GM12878 (cell line): ENCODE measurements around the gene DYNC2H1. TPM values are rescaled to one million over a fixed set of nuclear protein-coding genes. Genes with fewer than 3 reads are reported as not detected.

ENCODE experiments used
- ATAC-seq: fragments of 200-7000 bp; cut with Tn5 transposase; 3 replicates; pipeline ENCODE4 v1.9.1; 2020; ENCODE audit warnings: mild to moderate bottlenecking, moderate library complexity
- BruUV-seq: library from RNA; stranded (reverse); fragments of 400-500 nt; replicated peaks from 2 replicates; lab custom pipeline; 2021; lab: Mats Ljungman, UMichigan
- CTCF ChIA-PET: fragments of 300-600 bp; sonication (Branson Sonifier 250); formaldehyde crosslinking; extraction: SDS; loops from one replicate; lab custom pipeline; 2021; ENCODE audit warnings: inconsistent platforms; lab: Yijun Ruan, JAX
- POLR2A ChIA-PET: fragments of 350-600 bp; formaldehyde crosslinking; extraction: SDS; loops from one replicate; lab custom pipeline; 2021; ENCODE audit warnings: inconsistent platforms; lab: Charles Lee
- RAD21 ChIA-PET: fragments of 300-600 bp; sonication (Branson Sonifier 250); formaldehyde crosslinking; loops from one replicate; lab custom pipeline; 2023; ENCODE audit warnings: antibody characterized with exemption; ENCODE audit not compliant: unreplicated experiment; lab: Charles Lee
- SMC1A ChIA-PET: fragments of 300-600 bp; sonication (Branson Sonifier 250); formaldehyde crosslinking; loops from one replicate; lab custom pipeline; 2023; ENCODE audit not compliant: unreplicated experiment, uncharacterized antibody; lab: Charles Lee
- DNase-seq: peaks from one replicate; pipeline ENCODE4 v3.0.0-alpha.2; 2011; ENCODE audit warnings: low read depth, low spot score
- FAIRE-seq: peaks from 3 replicates; lab custom pipeline; 2011; peaks lifted over from hg19 to GRCh38; lab: Jason Lieb, UNC
- H2AFZ ChIP-seq: 2 replicates; pipeline ENCODE4 v1.6.0; 2011; ENCODE audit warnings: low read depth, low read length, control low read depth; ENCODE audit not compliant: control insufficient read depth
- H3K27ac ChIP-seq: 2 replicates; pipeline ENCODE4 v1.5.1; 2011; ENCODE audit warnings: control low read depth; ENCODE audit not compliant: control insufficient read depth, insufficient read depth
- H3K27me3 ChIP-seq, 2 experiments: replicated peaks in 1 of 2; 2 replicates each; pipeline versions ENCODE4 v1.6.0 to v1.6.1; 2011; ENCODE audit warnings: low read length in 1 of 2; ENCODE audit not compliant: control insufficient read depth in 2 of 2, insufficient read depth in 2 of 2
- H3K36me3 ChIP-seq, 2 experiments: 2 replicates each; pipeline ENCODE4 v1.5.1; 2011; ENCODE audit warnings: low read length in 1 of 2; ENCODE audit not compliant: control insufficient read depth in 2 of 2, insufficient read depth in 2 of 2
- H3K4me1 ChIP-seq: 2 replicates; pipeline ENCODE4 v1.6.1; 2011; ENCODE audit warnings: mild to moderate bottlenecking, low read length, moderate library complexity, mixed read lengths; ENCODE audit not compliant: control insufficient read depth, insufficient read depth
- H3K4me2 ChIP-seq: 2 replicates; pipeline ENCODE4 v1.6.0; 2011; ENCODE audit warnings: control low read depth; ENCODE audit not compliant: control insufficient read depth, insufficient read depth
- H3K4me3 ChIP-seq: fragments of 200-600 bp; sonication (generic); 2 replicates; pipeline ENCODE4 v1.5.1; 2016
- H3K79me2 ChIP-seq: 2 replicates; pipeline ENCODE4 v1.6.0; 2011; ENCODE audit warnings: low read length; ENCODE audit not compliant: control insufficient read depth, insufficient read depth
- H3K9ac ChIP-seq: 2 replicates; pipeline ENCODE4 v1.8.0; 2011; ENCODE audit warnings: low read length, control low read depth, mixed read lengths; ENCODE audit not compliant: control insufficient read depth, insufficient read depth
- H3K9me3 ChIP-seq: replicated peaks from 3 replicates; pipeline ENCODE4 v1.5.1; 2011; ENCODE audit warnings: mild to moderate bottlenecking, low read length; ENCODE audit not compliant: control insufficient read depth, insufficient read depth
- H4K20me1 ChIP-seq: 2 replicates; pipeline ENCODE4 v1.6.0; 2011; ENCODE audit not compliant: control insufficient read depth, insufficient read depth
- BCL11A ChIP-seq: IDR thresholded peaks from 2 replicates; pipeline ENCODE4 v1.6.1; 2011; ENCODE audit warnings: low read depth, low read length
- CREB1 ChIP-seq: IDR thresholded peaks from 2 replicates; pipeline ENCODE4 v1.6.1; 2012; ENCODE audit warnings: low read depth, mild to moderate bottlenecking, inconsistent platforms
- ESRRA ChIP-seq: IDR thresholded peaks from 2 replicates; pipeline ENCODE4 v1.6.1; 2012; ENCODE audit warnings: mild to moderate bottlenecking, low read length, improper control_type of control experiment
- HDAC2 ChIP-seq: fragments of 200-600 bp; sonication (generic); IDR thresholded peaks from 2 replicates; pipeline ENCODE4 v1.6.1; 2017
- WGBS: methylation state at CpG from one replicate; pipeline ENCODE4 v1.1.6; 2016; ENCODE audit warnings: low lambda C conversion rate; ENCODE audit not compliant: insufficient replicate concordance, insufficient coverage; ENCODE audit errors: missing lambda C conversion rate; 5-methylcytosine and 5-hydroxymethylcytosine counted together
- in situ Hi-C: fragments of 300-500 bp; cut with MboI; formaldehyde crosslinking; loops from 9 replicates; pipeline ENCODE4 v1.14.3; 2018; ENCODE audit warnings: mixed read lengths
- intact Hi-C: fragments of 100-400 bp; cut with micrococcal nuclease; formaldehyde crosslinking; loops from one replicate; pipeline ENCODE4 v1.14.2; 2022; ENCODE audit not compliant: unreplicated experiment
- polyA plus RNA-seq, 11 experiments: library from polyadenylated mRNA; depleted of rRNA in 4 of 11; unstranded in 6 of 11; stranded (reverse) in 5 of 11; fragments of >200 nt; fragmentation: Nextera tagmentation in 4 of 11; fragmentation: Illumina TruSeq in 1 of 11; extraction: Ambion mirVana in 4 of 11; extraction: Trizol in 1 of 11; gene quantifications; 1 replicate in 1 of 11; 2 replicates in 10 of 11; pipeline versions ENCODE4 v1.2.1 to v1.2.3, GENCODE V29; 2011 to 2016; ENCODE audit warnings: inconsistent platforms in 2 of 11, missing spikeins in 2 of 11, low read depth in 1 of 11
- total RNA-seq, 4 experiments: library from RNA; depleted of rRNA in 3 of 4; stranded (reverse); fragments of >200 nt in 3 of 4; fragmentation: Illumina TruSeq in 1 of 4; extraction: Trizol in 1 of 4; gene quantifications; 2 replicates each; pipeline versions ENCODE4 v1.2.1 to v1.2.3, GENCODE V29; 2013 to 2021
- TF ChIP-seq, protein P1 (sequence below): IDR thresholded peaks from 2 replicates; pipeline ENCODE4 v1.6.1; 2011; ENCODE audit warnings: mild to moderate bottlenecking, low read depth, low read length, moderate library complexity; ENCODE audit not compliant: insufficient replicate concordance
- TF ChIP-seq, protein P2 (sequence below): IDR thresholded peaks from 2 replicates; pipeline ENCODE4 v1.6.1; 2011; ENCODE audit warnings: borderline replicate concordance, low read depth, mild to moderate bottlenecking, moderate library complexity, low read length; ENCODE audit not compliant: insufficient read depth, poor library complexity, severe bottlenecking
- TF ChIP-seq, protein P3 (sequence below): IDR thresholded peaks from 2 replicates; pipeline ENCODE4 v1.6.1; 2012; ENCODE audit warnings: mild to moderate bottlenecking, low read depth, low read length

The DYNC2H1 gene
- total and polyA plus RNA-seq, 10 of the 15 experiments (the other 5 are each of a cell fraction or from before 2014, with no cell fraction given) = 0.12 to 3.9 (median 0.23) TPM; not detected in 2

DNA sequence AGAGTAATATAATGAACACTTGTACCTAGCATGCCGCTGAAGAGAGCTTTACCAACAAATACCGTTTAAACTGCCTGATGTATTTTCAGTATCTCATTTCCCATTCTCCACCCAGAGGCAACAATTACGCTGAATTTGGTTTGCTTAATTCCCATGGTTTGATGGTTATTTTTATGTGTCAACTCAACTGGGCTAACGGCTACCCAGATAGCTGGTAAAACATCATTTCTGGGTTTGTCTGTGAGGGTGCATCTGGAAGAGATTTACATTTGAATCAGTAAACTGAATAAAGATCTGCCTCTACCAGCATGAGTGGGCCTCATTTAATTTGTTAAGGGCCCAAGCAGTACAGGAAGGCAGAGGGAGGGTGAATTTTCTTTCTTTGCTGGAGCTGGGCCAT, 377.9 kb downstream of the DYNC2H1 start:
- no peak for TF ChIP-seq ESRRA
- TF ChIP-seq, protein P1, sequence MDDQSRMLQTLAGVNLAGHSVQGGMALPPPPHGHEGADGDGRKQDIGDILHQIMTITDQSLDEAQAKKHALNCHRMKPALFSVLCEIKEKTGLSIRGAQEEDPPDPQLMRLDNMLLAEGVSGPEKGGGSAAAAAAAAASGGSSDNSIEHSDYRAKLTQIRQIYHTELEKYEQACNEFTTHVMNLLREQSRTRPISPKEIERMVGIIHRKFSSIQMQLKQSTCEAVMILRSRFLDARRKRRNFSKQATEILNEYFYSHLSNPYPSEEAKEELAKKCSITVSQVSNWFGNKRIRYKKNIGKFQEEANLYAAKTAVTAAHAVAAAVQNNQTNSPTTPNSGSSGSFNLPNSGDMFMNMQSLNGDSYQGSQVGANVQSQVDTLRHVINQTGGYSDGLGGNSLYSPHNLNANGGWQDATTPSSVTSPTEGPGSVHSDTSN = no peak
- SMC1A ChIA-PET = interaction anchor here (1.3 kb wide), 1 partner anchor 13 kb away, joined by 4 read pairs; no protein-coding TSS in a partner anchor
- no TSS peak for BruUV-seq

DNA sequence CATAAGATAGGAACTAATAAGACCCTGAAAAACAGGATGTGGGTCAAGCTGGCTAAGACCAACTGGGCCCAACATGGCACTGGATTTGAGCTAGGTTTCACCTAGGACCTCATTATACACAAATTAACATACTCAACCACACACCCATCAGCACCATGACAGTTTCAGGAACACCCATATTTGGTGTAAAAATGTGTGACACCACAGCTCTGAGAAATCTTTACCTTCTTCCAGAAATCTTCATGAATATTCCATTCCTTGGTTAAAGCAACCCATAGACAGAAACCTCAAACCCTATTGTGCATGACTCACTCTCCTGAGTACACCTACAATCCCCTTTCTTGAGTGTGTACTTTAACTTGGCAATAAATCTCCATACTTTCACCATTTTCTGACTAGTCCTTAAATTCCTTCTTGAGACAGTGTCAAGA, 378.8 kb downstream of the DYNC2H1 start:
- H3K4me2 ChIP-seq = no peak overlapping the region
- H3K9me3 ChIP-seq = no peaks in the 10 kb centered on the region
- no peaks in the 10 kb centered on the region for H3K36me3 ChIP-seq
- RAD21 ChIA-PET = no interaction called here
- CTCF ChIA-PET = no interaction called here
- POLR2A ChIA-PET = interaction anchor here (1.1 kb wide), 1 partner anchor 11 kb away, joined by 3 read pairs; no protein-coding TSS in a partner anchor
- H3K4me1 ChIP-seq = no peaks in the 10 kb centered on the region
- in situ Hi-C loops = no loop called here
- TF ChIP-seq, protein P2, sequence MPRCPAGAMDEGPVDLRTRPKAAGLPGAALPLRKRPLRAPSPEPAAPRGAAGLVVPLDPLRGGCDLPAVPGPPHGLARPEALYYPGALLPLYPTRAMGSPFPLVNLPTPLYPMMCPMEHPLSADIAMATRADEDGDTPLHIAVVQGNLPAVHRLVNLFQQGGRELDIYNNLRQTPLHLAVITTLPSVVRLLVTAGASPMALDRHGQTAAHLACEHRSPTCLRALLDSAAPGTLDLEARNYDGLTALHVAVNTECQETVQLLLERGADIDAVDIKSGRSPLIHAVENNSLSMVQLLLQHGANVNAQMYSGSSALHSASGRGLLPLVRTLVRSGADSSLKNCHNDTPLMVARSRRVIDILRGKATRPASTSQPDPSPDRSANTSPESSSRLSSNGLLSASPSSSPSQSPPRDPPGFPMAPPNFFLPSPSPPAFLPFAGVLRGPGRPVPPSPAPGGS = no peak
- TF ChIP-seq BCL11A (no peak), HDAC2 (no peak), CREB1 (no peak)
- TF ChIP-seq, protein P3, sequence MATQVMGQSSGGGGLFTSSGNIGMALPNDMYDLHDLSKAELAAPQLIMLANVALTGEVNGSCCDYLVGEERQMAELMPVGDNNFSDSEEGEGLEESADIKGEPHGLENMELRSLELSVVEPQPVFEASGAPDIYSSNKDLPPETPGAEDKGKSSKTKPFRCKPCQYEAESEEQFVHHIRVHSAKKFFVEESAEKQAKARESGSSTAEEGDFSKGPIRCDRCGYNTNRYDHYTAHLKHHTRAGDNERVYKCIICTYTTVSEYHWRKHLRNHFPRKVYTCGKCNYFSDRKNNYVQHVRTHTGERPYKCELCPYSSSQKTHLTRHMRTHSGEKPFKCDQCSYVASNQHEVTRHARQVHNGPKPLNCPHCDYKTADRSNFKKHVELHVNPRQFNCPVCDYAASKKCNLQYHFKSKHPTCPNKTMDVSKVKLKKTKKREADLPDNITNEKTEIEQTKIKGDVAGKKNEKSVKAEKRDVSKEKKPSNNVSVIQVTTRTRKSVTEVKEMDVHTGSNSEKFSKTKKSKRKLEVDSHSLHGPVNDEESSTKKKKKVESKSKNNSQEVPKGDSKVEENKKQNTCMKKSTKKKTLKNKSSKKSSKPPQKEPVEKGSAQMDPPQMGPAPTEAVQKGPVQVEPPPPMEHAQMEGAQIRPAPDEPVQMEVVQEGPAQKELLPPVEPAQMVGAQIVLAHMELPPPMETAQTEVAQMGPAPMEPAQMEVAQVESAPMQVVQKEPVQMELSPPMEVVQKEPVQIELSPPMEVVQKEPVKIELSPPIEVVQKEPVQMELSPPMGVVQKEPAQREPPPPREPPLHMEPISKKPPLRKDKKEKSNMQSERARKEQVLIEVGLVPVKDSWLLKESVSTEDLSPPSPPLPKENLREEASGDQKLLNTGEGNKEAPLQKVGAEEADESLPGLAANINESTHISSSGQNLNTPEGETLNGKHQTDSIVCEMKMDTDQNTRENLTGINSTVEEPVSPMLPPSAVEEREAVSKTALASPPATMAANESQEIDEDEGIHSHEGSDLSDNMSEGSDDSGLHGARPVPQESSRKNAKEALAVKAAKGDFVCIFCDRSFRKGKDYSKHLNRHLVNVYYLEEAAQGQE = no peak
- TF ChIP-seq, all 136 proteins: peak for 0
- Histone ChIP-seq H3K4me3 (no peak overlapping the region), H4K20me1 (no peaks in the 10 kb centered on the region), H3K27ac (no peak overlapping the region), H3K9ac (no peak overlapping the region), H2AFZ (no peak overlapping the region), H3K79me2 (no peaks in the 10 kb centered on the region), H3K27me3 (no peaks in the 10 kb centered on the region)
- SMC1A ChIA-PET = no interaction called here
- ATAC-seq (no peak), FAIRE-seq (no peak), DNase-seq (no peak)
- BruUV-seq = no TSS peak
- intact Hi-C loops = no loop called here

More for the DNA sequence above, 377.9 kb downstream of the DYNC2H1 start:
- DNase-seq = no peak
- Histone ChIP-seq H4K20me1 (no peaks in the 10 kb centered on the region), H3K9me3 (no peaks in the 10 kb centered on the region), H3K4me1 (no peaks in the 10 kb centered on the region), H3K27me3 (no peaks in the 10 kb centered on the region), H3K4me2 (no peak overlapping the region), H3K9ac (no peak overlapping the region), H2AFZ (no peak overlapping the region), H3K4me3 (no peak overlapping the region), H3K79me2 (no peaks in the 10 kb centered on the region), H3K36me3 (no peaks in the 10 kb centered on the region), H3K27ac (no peak overlapping the region)
- WGBS = 53% methylated on average over 4 of the region's 4 CpGs
- CTCF ChIA-PET = interaction anchor here (0.9 kb wide), 1 partner anchor 13 kb away, joined by 3 read pairs; no protein-coding TSS in a partner anchor
- ATAC-seq = no peak
- RAD21 ChIA-PET = no interaction called here
- FAIRE-seq = no peak
- intact Hi-C loops = no loop called here
- POLR2A ChIA-PET = interaction anchor here (1.1 kb wide), 1 partner anchor 10 kb away, joined by 3 read pairs; no protein-coding TSS in a partner anchor
- in situ Hi-C loops = no loop called here
